HG02759 (cell line): Measurements from ENCODE around the gene PHIP.
"Not testable (repeated sequence)": the region's sequence is repeated elsewhere in the genome, so short reads cannot be mapped to it uniquely, and the experiment has no call there.

ENCODE experiments used
- ATAC-seq: cut with Tn5 transposase; IDR thresholded peaks from one replicate; pipeline ENCODE4 v1.9.1; 2021; ENCODE audit warnings: mild to moderate bottlenecking, moderate library complexity; ENCODE audit not compliant: unreplicated experiment

Gene PHIP

GRCh38 chr6:79078075-79078969 is at the start of gene PHIP:
Gene PHIP, minus strand, starts transcription at chr6:79078254. Its CDS starts 186 bp downstream, at chr6:79078068.
- ATAC-seq: peak; percentile 69

DNA sequence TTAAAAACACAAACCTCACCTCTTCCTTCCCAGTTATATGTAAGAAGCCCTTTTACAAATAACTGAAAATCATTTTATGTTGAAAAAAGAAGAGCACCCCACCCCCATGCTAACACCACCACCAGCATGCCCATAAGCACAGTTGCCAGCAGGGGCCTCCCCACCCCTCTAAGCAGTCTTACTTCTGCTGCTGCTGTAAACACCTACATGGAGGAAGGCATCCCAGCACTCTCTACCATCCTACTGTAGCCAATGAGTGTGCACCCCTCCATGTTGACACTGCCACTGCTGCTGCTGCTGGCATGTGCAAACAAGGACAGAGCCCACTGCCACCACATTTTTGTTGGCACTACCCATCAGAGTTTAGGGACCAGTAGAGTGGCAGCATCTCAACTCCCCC is 49.6 kb upstream of the PHIP start:
- no peak for ATAC-seq

DNA sequence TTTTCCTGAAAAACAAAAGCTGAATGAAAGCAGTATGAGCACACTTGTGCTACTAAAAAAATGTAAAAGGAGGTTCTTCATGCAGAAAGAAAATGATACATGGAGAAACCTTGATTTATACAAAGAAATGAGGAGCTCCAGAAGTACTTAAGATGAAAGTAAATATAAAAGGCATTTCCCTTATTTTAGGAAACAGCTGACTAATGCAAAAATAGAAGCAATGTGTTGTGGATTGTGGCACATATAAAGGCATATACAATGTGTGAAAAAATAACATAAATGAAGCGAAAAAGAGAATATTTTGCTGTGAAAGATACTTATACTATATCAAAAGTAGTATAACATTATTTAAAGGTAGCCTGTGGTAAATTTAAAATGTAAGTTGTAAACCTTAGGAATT is 41.2 kb upstream of the PHIP start:
- ATAC-seq: no peak

DNA sequence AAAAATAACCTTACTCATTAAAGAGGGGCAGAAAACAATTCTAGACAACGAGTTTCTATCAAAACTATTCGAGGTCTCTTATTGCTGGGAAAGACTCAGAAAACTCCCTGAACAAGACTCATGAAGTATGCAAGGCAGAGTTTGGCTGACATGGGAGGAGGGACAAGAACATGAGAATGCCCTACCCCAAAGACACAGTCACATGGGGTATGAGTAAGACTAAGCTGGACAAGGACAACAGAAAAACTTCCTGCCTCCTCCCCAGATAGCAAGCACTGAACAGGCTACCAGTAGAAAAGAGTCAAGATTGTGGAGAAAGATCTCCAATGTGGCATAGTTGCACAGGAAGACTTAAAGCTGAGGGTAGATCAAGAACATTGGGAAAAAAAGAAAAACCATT is 39.7 kb upstream of the PHIP start:
- ATAC-seq: no peak

DNA sequence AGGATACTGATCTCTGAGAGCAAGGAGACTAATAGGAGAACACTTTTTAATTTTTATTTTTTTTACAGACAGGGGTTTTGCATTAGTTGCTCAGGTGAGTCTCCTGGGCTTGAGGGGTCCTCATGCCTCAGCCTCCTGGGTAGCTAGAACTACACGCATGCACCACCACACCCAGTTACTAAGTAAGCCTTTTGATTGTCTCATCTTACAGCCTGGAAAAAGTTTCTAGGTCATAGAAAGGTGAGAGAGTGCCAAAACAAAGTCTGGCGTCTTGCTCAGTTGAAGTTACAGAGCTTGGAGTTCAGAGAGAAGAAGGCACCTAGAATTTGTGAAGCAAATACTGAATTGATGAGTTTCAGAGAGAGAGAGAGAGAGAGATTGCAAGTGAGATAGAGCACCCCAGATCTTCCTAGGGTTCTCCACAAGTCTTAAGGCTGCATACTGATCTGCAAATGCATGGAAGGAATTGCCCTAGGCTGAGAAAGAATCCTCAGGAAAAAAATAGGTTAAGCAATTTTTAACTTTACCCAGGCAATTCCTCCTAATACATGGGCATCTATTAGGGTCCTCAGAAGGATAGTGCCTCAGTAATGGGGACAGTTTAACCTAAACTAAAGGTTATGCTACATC is 37.6 kb upstream of the PHIP start:
- ATAC-seq: no peak

DNA sequence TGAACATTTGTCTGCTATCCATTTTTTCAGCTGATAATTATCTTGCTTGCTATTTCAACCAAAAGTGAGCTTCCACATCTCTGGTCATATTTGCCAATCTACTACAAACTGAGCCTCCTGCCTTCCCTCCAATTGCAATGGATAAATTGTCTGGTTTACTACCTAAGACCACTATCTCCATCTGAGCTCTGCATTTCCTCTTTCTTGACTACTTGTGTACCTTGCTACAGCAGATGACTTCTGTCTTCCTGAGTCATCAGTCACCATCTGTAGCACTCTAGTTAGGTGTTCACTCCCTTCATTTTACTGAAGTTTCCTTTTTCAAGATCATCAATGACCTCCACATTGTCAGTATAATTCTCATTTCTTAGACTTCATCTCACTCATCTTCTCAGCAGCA is 33.5 kb upstream of the PHIP start:
- no peak for ATAC-seq

GRCh38 chr6:79101164-79101563 is 23.1 kb upstream of the PHIP start:
- ATAC-seq: no peak

DNA sequence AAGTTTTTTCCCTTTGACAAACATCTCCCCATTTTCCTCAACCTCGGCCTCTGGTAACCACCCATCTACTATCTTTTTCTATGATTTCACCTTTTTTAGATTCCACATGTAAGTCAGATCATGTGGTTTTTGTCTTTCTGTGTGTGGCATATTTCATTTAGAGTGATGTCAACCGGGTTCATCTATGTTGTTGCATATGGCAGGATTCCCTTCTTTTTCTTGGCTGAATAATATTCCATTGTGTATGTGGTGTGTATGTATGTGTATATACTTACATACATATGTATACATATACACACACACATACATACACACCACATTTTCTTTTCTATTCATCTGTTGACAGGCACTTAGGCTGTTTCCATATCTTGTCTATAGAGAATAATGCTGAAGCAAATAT is 22.2 kb upstream of the PHIP start:
- no peak for ATAC-seq

- ATAC-seq: no peak
Measured at GRCh38 chr6:79094938-79095337, 16.9 kb upstream of the PHIP start.

- not testable (repeated sequence) for ATAC-seq
Measured at GRCh38 chr6:79091801-79092200, 13.7 kb upstream of the PHIP start.

DNA sequence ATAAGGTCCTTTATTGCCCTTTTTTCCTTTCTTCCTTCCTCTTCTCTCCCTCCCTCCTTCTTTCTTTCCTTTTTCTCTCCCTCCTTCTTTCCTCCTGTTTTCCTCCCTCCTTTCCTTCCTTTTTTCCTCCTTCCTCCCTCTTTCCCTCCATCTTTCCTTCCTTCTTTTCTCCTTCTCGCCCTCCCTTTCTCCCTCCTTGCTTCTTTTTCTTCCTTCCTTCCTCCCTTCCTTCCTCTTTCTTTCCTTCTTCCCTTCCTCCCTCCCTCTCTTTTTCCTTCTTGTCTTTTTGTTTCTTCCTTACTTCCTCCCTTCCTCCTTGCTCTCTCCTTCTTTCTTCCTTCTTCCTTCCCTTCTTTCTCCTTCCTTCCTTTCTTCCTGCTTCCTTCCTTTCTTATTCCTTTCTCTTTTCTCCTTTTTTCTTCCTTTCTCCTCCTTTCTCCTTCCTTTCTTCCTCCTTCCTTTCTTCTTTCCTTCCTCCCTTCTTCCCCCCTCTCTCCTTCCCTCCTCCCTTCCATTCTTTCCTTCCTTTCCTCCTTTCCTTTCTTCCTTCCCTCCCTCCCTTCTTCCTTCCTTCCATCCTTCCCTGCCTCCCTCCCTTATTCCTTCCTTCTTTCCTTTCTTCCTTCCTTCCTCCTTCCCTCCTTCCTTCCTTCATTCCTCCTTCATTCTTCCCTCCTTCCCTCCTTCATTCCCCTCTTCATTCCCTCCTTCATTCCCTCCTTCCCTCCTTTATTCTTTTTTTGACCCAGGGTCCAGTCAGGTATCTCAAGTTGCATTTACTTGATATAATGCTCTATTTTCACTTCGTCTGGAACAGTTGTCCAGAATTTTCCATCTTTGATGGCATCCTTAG is 11.7 kb upstream of the PHIP start:
- no peak for ATAC-seq

- ATAC-seq: no peak
Measured at GRCh38 chr6:79084693-79085092, 6.6 kb upstream of the PHIP start.

- ATAC-seq: no peak
Measured at GRCh38 chr6:79082304-79082703, 4.2 kb upstream of the PHIP start.

DNA sequence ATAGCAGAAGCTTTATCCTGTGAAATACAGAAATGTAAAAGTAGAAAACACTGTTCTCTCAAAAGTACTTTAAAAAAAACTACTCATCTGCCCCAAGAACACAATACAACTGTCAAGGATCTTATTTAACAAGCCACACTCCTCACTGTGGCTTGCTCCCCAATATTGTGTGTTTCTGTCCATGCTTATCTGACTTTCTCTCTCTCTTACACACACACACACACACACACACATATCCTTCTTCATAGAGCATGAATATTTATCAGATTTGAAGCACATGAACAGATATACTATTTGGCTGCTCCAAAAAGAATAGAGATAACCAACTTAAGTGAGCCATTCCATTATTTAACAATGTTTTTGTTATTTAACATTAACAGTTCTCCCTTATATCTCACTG is 3.6 kb upstream of the PHIP start:
- ATAC-seq: no peak

- no peak for ATAC-seq
Measured at GRCh38 chr6:79079561-79080041, 1.5 kb upstream of the PHIP start.

DNA sequence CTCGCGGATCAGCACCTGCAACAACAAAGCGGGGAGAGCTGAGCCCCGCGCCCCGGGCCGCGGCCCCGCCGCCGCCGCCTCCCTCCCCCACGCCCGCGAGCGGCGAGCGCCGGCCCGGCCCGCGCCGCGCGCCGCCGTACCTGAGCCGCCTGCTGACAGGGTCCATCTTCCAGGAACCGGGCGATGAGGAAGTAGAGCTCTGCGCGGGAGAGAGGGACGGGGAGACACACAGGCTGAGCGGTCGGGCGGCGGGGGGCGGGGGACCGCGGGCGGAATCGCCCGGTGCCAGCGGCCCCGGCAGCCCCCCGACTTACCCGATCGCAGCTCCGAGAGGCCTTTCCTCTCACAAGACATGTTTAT is 359 bp downstream of the PHIP start:
- ATAC-seq: peak; percentile 32

DNA sequence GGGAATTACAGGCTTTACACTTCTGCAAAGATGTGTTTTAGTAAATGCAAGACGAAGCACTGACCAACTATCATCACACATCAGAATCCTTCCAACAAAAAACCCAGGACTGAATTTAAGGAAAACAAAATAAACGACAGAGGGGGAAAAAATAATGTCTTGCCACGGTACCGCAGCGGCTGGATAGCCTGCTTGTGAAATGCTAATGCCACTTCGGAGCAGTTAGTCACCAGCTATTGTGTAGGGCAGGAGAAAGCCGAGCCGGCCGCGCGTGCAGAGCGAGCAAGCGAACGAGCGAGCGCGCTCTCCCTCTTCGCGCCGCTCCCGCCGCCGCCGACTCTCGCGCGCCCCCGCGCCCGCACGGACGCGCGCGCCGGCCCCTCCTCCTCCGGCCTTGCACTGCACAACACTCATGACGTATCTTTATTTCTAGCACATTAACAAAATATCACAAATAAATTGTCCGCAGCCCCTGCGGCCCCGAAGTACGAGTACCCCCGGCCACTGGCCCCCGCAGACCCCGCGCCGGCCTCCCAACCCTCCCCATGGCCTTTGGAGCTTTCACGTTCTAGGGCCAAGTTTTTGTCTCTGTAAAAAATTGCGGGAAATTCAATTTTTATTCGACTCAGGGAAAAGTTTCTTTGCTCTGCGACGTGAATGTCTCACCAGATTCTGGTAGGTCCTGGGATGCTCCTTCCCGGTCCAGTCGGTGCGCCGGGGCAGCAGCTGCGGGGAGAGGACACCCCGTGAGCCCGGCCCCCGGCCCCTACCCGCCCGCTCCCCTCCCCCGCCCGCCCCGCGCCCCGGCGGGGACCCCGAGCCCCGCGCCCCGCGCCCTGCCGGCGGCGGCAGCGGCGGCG is 1.0 kb downstream of the PHIP start:
- ATAC-seq: peak; percentile 50

DNA sequence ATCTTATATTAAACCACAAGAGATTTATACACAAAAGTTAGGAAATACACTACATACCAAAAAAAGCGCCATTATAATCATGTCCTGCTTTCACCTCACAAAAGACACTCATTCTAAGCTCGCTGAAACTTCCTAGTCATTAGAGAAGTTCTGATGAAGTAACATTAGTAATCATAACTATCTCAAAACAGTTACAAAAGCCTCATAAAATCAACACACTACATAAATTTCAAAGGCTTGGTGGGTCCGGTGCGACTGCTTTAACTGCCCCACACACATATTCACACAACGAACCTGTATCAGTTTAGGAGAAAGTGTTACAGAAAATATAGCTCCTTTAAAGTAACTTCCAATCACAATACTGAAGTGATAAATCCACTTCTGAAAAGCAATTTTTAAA is 1.9 kb downstream of the PHIP start:
- no peak for ATAC-seq

GRCh38 chr6:79073888-79074287 is 4.2 kb downstream of the PHIP start:
- ATAC-seq: no peak

DNA sequence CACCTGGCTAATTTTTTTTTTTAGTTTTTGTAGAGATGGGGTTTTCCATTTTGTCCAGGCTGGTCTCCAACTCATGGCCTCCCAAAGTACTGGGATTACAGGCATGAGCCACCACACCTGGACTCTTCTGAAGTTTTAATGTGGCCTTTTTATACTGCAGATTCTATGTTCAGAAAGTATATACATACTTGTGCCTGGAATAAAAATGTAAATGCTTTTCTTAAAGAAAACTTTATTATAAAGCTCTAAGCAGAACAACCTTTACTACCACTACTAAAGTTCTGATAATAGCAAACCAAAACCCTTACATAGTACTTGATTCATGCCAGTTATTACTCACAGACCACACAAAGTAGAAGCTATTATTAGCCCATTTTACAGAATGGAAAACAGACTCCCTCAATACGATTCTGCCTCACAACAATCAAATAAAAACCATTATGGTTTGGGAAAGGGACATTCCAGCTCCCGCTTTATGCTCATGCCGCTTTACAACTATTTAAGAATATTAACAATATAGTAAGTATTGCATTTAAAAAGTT is 5.3 kb downstream of the PHIP start:
- no peak for ATAC-seq
